Measurements from ENCODE around the gene PDE6H. TPM values are rescaled to one million over a fixed set of nuclear protein-coding genes. Genes with fewer than 3 reads are reported as not detected.

Gene PDE6H
- total RNA-seq, 1 experiment from 2014 or later, result not detected

DNA sequence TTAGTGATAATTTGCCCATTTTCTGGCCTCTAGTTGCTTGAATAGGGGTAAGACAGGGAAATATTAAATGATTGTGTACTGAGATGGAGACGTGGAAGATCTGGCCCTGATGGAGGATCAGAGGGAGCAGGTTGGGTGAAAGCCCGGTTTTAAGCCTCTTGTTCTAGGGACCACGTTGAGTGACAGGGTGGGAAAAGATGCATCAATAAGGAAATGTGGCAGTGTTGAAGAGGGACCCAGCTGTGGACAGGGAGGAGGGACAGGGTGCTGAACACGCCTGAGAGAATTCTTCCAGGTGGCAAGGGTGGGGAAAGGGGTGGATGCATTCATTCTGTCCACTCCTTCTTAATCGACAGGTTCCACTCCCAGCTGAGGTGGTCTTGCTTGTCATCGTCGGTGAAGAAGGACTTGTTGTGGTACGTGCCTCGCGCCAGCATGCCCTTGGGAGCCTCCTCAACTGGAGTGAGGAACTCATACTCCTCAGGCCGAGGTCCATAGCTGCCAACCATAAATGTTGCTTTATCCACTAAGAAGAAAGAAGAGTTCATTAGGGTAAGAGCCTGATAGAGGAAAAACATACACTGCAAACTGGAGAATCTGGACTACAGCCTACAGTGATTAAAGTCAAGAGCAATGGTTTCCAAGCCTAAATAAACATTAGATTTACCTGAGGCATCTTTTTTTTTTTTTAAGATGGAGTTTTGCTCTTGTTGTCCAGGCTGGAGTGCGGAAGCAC, 30.5 kb upstream of the PDE6H start:
- BruUV-seq (replicated peaks), result no TSS peak
- H3K36me3 ChIP-seq (ENCODE audit: control insufficient read depth, insufficient read depth, low read length), result no peaks in the 10 kb centered on the region
- Mint-ChIP-seq H3K27ac (ENCODE audit: unreplicated experiment) (no peak overlapping the region), H3K4me1 (ENCODE audit: low read depth, unreplicated experiment) (peaks cover 12% of the 10 kb centered on the region), H3K27me3 (ENCODE audit: insufficient read depth, unreplicated experiment) (no peaks in the 10 kb centered on the region), H3K9me3 (ENCODE audit: unreplicated experiment) (no peaks in the 10 kb centered on the region), H3K4me3 (ENCODE audit: unreplicated experiment) (no peak overlapping the region), H3K36me3 (ENCODE audit: insufficient read depth, unreplicated experiment) (no peaks in the 10 kb centered on the region)
- no peak for DNase-seq
- no peaks in the 10 kb centered on the region for H3K9me3 ChIP-seq
- ChIA-PET CTCF (no interaction called here), POLR2A (no interaction called here)
- H3K4me3 ChIP-seq (ENCODE audit: low read depth, low read length), result no peak overlapping the region
- H3K4me1 ChIP-seq, result peaks cover 9% of the 10 kb centered on the region
- intact Hi-C loops (cut with micrococcal nuclease; ENCODE audit: unreplicated experiment), result no loop called here
- no peaks in the 10 kb centered on the region for H3K27me3 ChIP-seq (replicated peaks; ENCODE audit: control insufficient read depth, insufficient read depth, low read length)
- TF ChIP-seq, protein P1, sequence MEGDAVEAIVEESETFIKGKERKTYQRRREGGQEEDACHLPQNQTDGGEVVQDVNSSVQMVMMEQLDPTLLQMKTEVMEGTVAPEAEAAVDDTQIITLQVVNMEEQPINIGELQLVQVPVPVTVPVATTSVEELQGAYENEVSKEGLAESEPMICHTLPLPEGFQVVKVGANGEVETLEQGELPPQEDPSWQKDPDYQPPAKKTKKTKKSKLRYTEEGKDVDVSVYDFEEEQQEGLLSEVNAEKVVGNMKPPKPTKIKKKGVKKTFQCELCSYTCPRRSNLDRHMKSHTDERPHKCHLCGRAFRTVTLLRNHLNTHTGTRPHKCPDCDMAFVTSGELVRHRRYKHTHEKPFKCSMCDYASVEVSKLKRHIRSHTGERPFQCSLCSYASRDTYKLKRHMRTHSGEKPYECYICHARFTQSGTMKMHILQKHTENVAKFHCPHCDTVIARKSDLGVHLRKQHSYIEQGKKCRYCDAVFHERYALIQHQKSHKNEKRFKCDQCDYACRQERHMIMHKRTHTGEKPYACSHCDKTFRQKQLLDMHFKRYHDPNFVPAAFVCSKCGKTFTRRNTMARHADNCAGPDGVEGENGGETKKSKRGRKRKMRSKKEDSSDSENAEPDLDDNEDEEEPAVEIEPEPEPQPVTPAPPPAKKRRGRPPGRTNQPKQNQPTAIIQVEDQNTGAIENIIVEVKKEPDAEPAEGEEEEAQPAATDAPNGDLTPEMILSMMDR (IDR thresholded peaks at IDR 0.05; ENCODE audit: insufficient read depth in 1 of 2, low read depth in 1 of 2, low read length in 1 of 2, severe bottlenecking in 1 of 2, unreplicated experiment in 1 of 2), result no peak

GRCh38 chr12:14946162-14946561, 26.7 kb upstream of the PDE6H start:
- intact Hi-C loops (cut with micrococcal nuclease; ENCODE audit: unreplicated experiment), result no loop called here
- ChIA-PET CTCF (no interaction called here), POLR2A (no interaction called here)
- H3K27me3 ChIP-seq (replicated peaks; ENCODE audit: control insufficient read depth, insufficient read depth, low read length), result no peaks in the 10 kb centered on the region
- H3K9me3 ChIP-seq, result no peaks in the 10 kb centered on the region
- Mint-ChIP-seq H3K9me3 (ENCODE audit: unreplicated experiment) (peaks cover 11% of the 10 kb centered on the region), H3K36me3 (ENCODE audit: insufficient read depth, unreplicated experiment) (no peaks in the 10 kb centered on the region), H3K4me3 (ENCODE audit: unreplicated experiment) (no peak overlapping the region), H3K4me1 (ENCODE audit: low read depth, unreplicated experiment) (peaks cover 34% of the 10 kb centered on the region), H3K27ac (ENCODE audit: unreplicated experiment) (no peak overlapping the region), H3K27me3 (ENCODE audit: insufficient read depth, unreplicated experiment) (no peaks in the 10 kb centered on the region)
- no peak overlapping the region for H3K4me3 ChIP-seq (ENCODE audit: low read depth, low read length)
- peaks cover 43% of the 10 kb centered on the region for H3K4me1 ChIP-seq
- TF ChIP-seq, protein P1 (IDR thresholded peaks at IDR 0.05; ENCODE audit: insufficient read depth in 1 of 2, low read depth in 1 of 2, low read length in 1 of 2, severe bottlenecking in 1 of 2, unreplicated experiment in 1 of 2), result no peak
- H3K36me3 ChIP-seq (ENCODE audit: control insufficient read depth, insufficient read depth, low read length), result no peaks in the 10 kb centered on the region
- BruUV-seq (replicated peaks), result no TSS peak
- DNase-seq, result no peak

DNA sequence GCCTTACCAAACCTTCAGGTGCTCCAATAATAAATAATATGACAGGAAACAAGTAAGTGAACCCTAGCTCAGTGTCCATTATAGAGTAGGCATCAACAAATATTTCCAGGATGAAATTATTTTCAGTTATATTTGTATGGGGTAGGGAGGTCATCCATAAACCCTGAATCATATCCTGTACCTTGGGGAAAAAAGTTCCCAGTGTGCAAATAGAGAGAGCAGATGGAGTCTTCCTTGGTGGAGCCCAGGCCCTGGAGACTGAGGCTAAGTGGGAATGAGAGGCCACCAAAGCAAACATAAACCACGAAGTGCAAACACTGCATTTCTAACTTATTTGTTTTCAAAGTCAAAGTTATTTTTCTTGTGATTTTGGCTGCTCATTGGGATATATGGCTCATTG, 26.0 kb upstream of the PDE6H start:
- peaks cover 50% of the 10 kb centered on the region for H3K4me1 ChIP-seq
- H3K9me3 Mint-ChIP-seq (ENCODE audit: unreplicated experiment), result peaks cover 18% of the 10 kb centered on the region
- ChIA-PET POLR2A (no interaction called here), CTCF (no interaction called here)
- no TSS peak for BruUV-seq (replicated peaks)
- TF ChIP-seq, protein P1 (IDR thresholded peaks at IDR 0.05; ENCODE audit: insufficient read depth in 1 of 2, low read depth in 1 of 2, low read length in 1 of 2, severe bottlenecking in 1 of 2, unreplicated experiment in 1 of 2), result no peak
- peaks cover 41% of the 10 kb centered on the region for H3K4me1 Mint-ChIP-seq (ENCODE audit: low read depth, unreplicated experiment)
- no peak overlapping the region for H3K4me3 ChIP-seq (ENCODE audit: low read depth, low read length)
- intact Hi-C loops (cut with micrococcal nuclease; ENCODE audit: unreplicated experiment), result no loop called here
- DNase-seq, result no peak
- no peaks in the 10 kb centered on the region for H3K27me3 ChIP-seq (replicated peaks; ENCODE audit: control insufficient read depth, insufficient read depth, low read length)
- no peaks in the 10 kb centered on the region for H3K36me3 Mint-ChIP-seq (ENCODE audit: insufficient read depth, unreplicated experiment)
- H3K4me3 Mint-ChIP-seq (ENCODE audit: unreplicated experiment), result no peak overlapping the region
- H3K36me3 ChIP-seq (ENCODE audit: control insufficient read depth, insufficient read depth, low read length), result no peaks in the 10 kb centered on the region
- H3K27me3 Mint-ChIP-seq (ENCODE audit: insufficient read depth, unreplicated experiment), result no peaks in the 10 kb centered on the region
- H3K9me3 ChIP-seq, result no peaks in the 10 kb centered on the region
- no peak overlapping the region for H3K27ac Mint-ChIP-seq (ENCODE audit: unreplicated experiment)
